Heart right ventricle (tissue), 16 donors: ENCODE measurements around the gene ADAMTS5. TPM values are rescaled to one million over a fixed set of nuclear protein-coding genes. Genes with fewer than 3 reads are reported as not detected.

Experiments
- ATAC-seq, 8 donors: fragments of 200-7000 bp; cut with Tn5 transposase; one replicate each; pipeline ENCODE4 v1.9.1; 2020; ENCODE audit warnings: mild to moderate bottlenecking in 8 of 8, moderate library complexity in 8 of 8, moderate number of reproducible peaks in 1 of 8
- DNase-seq, 2 donors: peaks; one replicate each; pipeline ENCODE4 v3.0.0-alpha.2; 2020
- H3K27ac ChIP-seq, 10 donors: fragments of 200-600 bp; sonication (generic) in 2 of 10; one replicate each; pipeline versions ENCODE4 v1.5.0 to v1.8.0; 2020 to 2022; ENCODE audit warnings: mild to moderate bottlenecking in 3 of 10
- H3K27me3 ChIP-seq, 7 donors: fragments of 200-600 bp; one replicate each; pipeline ENCODE4 v1.8.0; 2021 to 2022; ENCODE audit warnings: mild to moderate bottlenecking in 2 of 7
- H3K36me3 ChIP-seq, 9 donors: fragments of 200-600 bp; sonication (generic) in 1 of 9; one replicate each; pipeline versions ENCODE4 v1.5.0 to v1.8.0; 2020 to 2022; ENCODE audit warnings: mild to moderate bottlenecking in 2 of 9
- H3K4me1 ChIP-seq, 9 donors: fragments of 200-600 bp; sonication (generic) in 1 of 9; one replicate each; pipeline versions ENCODE4 v1.5.0 to v1.8.0; 2020 to 2022; ENCODE audit warnings: mild to moderate bottlenecking in 4 of 9
- H3K4me3 ChIP-seq, 10 donors: fragments of 200-600 bp; sonication (generic) in 2 of 10; one replicate each; pipeline versions ENCODE4 v1.5.0 to v1.8.0; 2020 to 2022; ENCODE audit warnings: mild to moderate bottlenecking in 7 of 10, moderate library complexity in 2 of 10
- H3K9me3 ChIP-seq, 11 donors: fragments of 200-600 bp in 10 of 11; sonication (generic) in 2 of 11; one replicate each; pipeline versions ENCODE4 v1.5.0 to v1.8.0; 2013 to 2022; ENCODE audit warnings: mild to moderate bottlenecking in 2 of 11, control low read depth in 1 of 11, moderate library complexity in 1 of 11
- CTCF ChIP-seq, 9 donors: fragments of 200-600 bp; sonication (generic) in 2 of 9; IDR thresholded peaks; one replicate each; pipeline versions ENCODE4 v1.5.0 to v1.8.0; 2021 to 2022; ENCODE audit warnings: antibody characterized with exemption in 9 of 9, mild to moderate bottlenecking in 5 of 9, moderate library complexity in 1 of 9
- WGBS, 2 donors: extraction: QIAGEN DNeasy Blood & Tissue Kit; methylation state at CpG; one replicate each; pipeline ENCODE4 v1.1.7; 2013; ENCODE audit warnings: inconsistent platforms in 1 of 2; 5-methylcytosine and 5-hydroxymethylcytosine counted together
- intact Hi-C, 10 donors: fragments of 100-400 bp; cut with DNase I; formaldehyde crosslinking; loops; one replicate each; pipeline versions ENCODE4 v1.11.1 to v1.14.2; 2022
- long read RNA-seq, 3 donors: library from polyadenylated mRNA; unstranded; transcript quantifications; one replicate each; pipeline ENCODE4 v2.0.0, GENCODE V29; 2020 to 2021
- polyA plus RNA-seq, 2 donors: library from polyadenylated mRNA; stranded (reverse); fragments of 200-250 nt; gene quantifications; one replicate each; pipeline ENCODE4 v1.2.3, GENCODE V29; 2013
- total RNA-seq, 10 donors: library from RNA; stranded (reverse); fragmentation: NEBNext Ultra II Directional in 3 of 10; extraction: Animal tissue kit (Norgen Biotek cat#: 25700) in 3 of 10; gene quantifications; one replicate each; pipeline versions ENCODE4 v1.2.1 to v1.2.4, GENCODE V29; 2021 to 2023
- donor health status: Arrhythmogenic right ventricular cardiomyopathy.
- donor health status: ischemic (EF 13 %, LVEDD 7.1; RV severe dilation, severe dysfunction).
- donor health status: healthy with polysubstance abuse.
- donor health status: DM: no; HTN: yes; CAD: no.
- donor health status: DM: no; HTN: no; CAD: no.
- donor health status: ischemic (EF 25% LVEDD 6.9; RV normal size, moderate dysfunction).
- donor health status: ischemic (EF 25% LVEDD 5.7; RV mildly dilated, moderate dysfunction).
- donor health status: healthy.
- donor health status: DM: yes; HTN: yes; CAD: no.
- donor health status: Ischemic cardiomyopathy.
- donor health status: ischemic (EF 35%, LVEDD 5.7; RV mildly dilated, moderate dysfunction).
- donor health status: nonischemic (EF 11% LVEDD 7.7; RV severe dilation, severe dysfunction).
- donor health status: DM: yes; HTN: yes; CAD: no.
- donor health status: PGD.
- donor health status: ischemic (EF 29% LVEDD 5.4; RV normal size, mild dysfunction).
- donor health status: nonischemic (EF 23%, LVEDD 6.1; RV moderate dilation, normal function).

Gene ADAMTS5
- 1 to 10 TPM; 1.6 to 7.1 (median 3.0) TPM for total RNA-seq
- 1 to 10 TPM; 2.0 to 3.1 TPM for polyA plus RNA-seq
- long read RNA-seq, donor 1, full-length matches to known transcripts, result 2 of 5 reads
- long read RNA-seq, donor 1, partial matches to known transcripts, result 2 of 5 reads
- long read RNA-seq, donor 1, other reads (novel, unspliced or antisense), result 1 of 5 reads
- long read RNA-seq, donor 2, full-length matches to known transcripts, result 9 of 13 reads
- long read RNA-seq, donor 2, partial matches to known transcripts, result 2 of 13 reads
- long read RNA-seq, donor 2, other reads (novel, unspliced or antisense), result 2 of 13 reads
- long read RNA-seq, donor 3, partial matches to known transcripts, result 1 of 10 reads
- long read RNA-seq, donor 3, other reads (novel, unspliced or antisense), result 9 of 10 reads

- ATAC-seq (peak; percentile 19 to 70 (median 61)), DNase-seq (peak; percentile 35 to 55)
- 1 to 2% methylated on average over 55 of the region's 55 CpGs for whole genome bisulfite sequencing, 2 donors
- Histone ChIP-seq H3K27me3 (peaks cover 0 to 62% (median 31%) of the 10 kb centered on the region in 7 donors), H3K9me3 (no peaks in the 10 kb centered on the region), H3K4me1 (peaks cover 0 to 33% (median 15%) of the 10 kb centered on the region in 9 donors), H3K36me3 (no peaks in the 10 kb centered on the region), H3K4me3 (peak within 1 kb of the TSS; percentile 53 to 76 (median 64)), H3K27ac (peak within 1 kb of the TSS; percentile 58 to 82 (median 74))
- intact Hi-C loops, result loop anchor here in 3 of 10 donors (10.0 kb wide), 3 partner anchors 278 to 598 kb away; no protein-coding TSS in a partner anchor
- no peak for TF ChIP-seq CTCF (IDR thresholded peaks at IDR 0.05)
Measured at GRCh38 chr21:26967062-26967913, at the start of gene ADAMTS5. Gene ADAMTS5, minus strand, starts transcription at chr21:26967088. Its CDS starts 697 bp downstream, at chr21:26966391.

DNA sequence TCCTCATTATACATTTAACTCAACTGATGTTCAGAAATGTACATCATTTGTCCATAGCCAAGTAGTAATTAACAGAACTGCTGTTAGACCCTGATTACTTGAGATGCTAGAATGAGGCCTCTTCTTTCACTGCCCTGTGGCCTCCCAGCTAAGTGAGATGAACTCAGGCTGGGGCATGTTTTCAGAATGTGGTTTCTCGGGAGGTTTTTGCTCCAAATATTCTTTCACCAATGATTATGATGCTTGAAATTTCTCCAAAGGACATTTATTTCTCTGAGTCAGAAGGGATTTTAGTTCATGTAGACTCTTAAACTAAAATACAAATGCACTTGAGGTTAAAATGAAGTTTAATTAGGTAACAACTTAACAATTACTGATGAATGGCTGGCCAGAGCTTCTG, 34.6 kb upstream of the ADAMTS5 start:
- H3K36me3 ChIP-seq, result no peaks in the 10 kb centered on the region
- no peak overlapping the region for H3K27ac ChIP-seq
- TF ChIP-seq CTCF (IDR thresholded peaks at IDR 0.05), result no peak
- WGBS, 2 donors, result 85 to 95% methylated on average over 1 of the region's 1 CpG
- intact Hi-C loops, result no loop called here
- ATAC-seq (no peak), DNase-seq (no peak)
- H3K27me3 ChIP-seq, result no peaks in the 10 kb centered on the region
- no peaks in the 10 kb centered on the region for H3K4me1 ChIP-seq
- H3K9me3 ChIP-seq, result no peaks in the 10 kb centered on the region
- H3K4me3 ChIP-seq, result no peak overlapping the region

GRCh38 chr21:26983576-26983975, 16.7 kb upstream of the ADAMTS5 start:
- H3K27ac ChIP-seq, result no peak overlapping the region
- WGBS, 2 donors, result 84 to 88% methylated on average over 5 of the region's 5 CpGs
- intact Hi-C loops, result no loop called here
- H3K4me1 ChIP-seq, result no peaks in the 10 kb centered on the region
- TF ChIP-seq CTCF (IDR thresholded peaks at IDR 0.05), result no peak
- no peak overlapping the region for H3K4me3 ChIP-seq
- ATAC-seq (no peak), DNase-seq (no peak)
- H3K36me3 ChIP-seq, result no peaks in the 10 kb centered on the region
- H3K27me3 ChIP-seq, result no peaks in the 10 kb centered on the region
- peaks cover 0 to 37% (median 6%) of the 10 kb centered on the region in 11 donors for H3K9me3 ChIP-seq

DNA sequence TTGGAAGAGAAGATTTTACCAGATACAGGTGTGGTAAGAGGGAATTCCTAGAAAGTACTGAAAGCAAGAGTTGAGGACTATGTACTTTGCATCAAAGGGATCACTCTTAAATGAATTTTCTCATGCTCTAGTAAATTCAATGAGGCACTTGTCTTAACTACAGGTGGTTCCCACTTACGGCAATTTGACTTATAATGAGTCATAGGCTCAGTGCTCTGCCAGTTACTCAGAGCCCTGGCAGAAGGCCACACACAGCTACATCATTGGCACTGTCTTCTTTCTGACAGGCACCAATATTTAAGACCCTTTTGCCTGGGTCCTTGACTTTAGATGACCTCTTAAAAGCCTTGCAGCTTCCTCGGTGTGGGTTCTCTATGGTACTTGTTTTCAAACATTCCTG, 15.9 kb upstream of the ADAMTS5 start:
- TF ChIP-seq CTCF (IDR thresholded peaks at IDR 0.05), result no peak
- no peak for DNase-seq
- no peak for ATAC-seq
- Histone ChIP-seq H3K4me1 (no peaks in the 10 kb centered on the region), H3K9me3 (peaks cover 0 to 29% (median under 1%) of the 10 kb centered on the region in 11 donors), H3K4me3 (no peak overlapping the region), H3K36me3 (no peaks in the 10 kb centered on the region), H3K27me3 (no peaks in the 10 kb centered on the region), H3K27ac (no peak overlapping the region)
- intact Hi-C loops, result no loop called here
- WGBS, 2 donors, result 76 to 84% methylated on average over 2 of the region's 2 CpGs
